Astrocyte (in vitro differentiated cells and primary cell): Measurements from ENCODE around the gene ARL15. TPM values are rescaled to one million over a fixed set of nuclear protein-coding genes. Genes with fewer than 3 reads are reported as not detected.

Experiments
- DNase-seq: peaks from one replicate; pipeline ENCODE4 v3.0.0-alpha.2; 2010; ENCODE audit warnings: low read depth
- FAIRE-seq: peaks from 2 replicates; lab custom pipeline; 2011; peaks lifted over from hg19 to GRCh38; lab: Jason Lieb, UNC
- H2AFZ ChIP-seq: 2 replicates; pipeline ENCODE4 v1.6.0; 2012; ENCODE audit warnings: low read depth, low read length, inconsistent platforms
- H3K27ac ChIP-seq: 2 replicates; pipeline ENCODE4 v1.5.1; 2011; ENCODE audit warnings: low read depth, low read length, inconsistent platforms
- H3K27me3 ChIP-seq: 2 replicates; pipeline ENCODE4 v1.6.0; 2011; ENCODE audit warnings: low read length, inconsistent platforms; ENCODE audit not compliant: insufficient read depth
- H3K36me3 ChIP-seq: 2 replicates; pipeline ENCODE4 v1.5.1; 2011; ENCODE audit warnings: low read length, inconsistent platforms; ENCODE audit not compliant: insufficient read depth
- H3K4me1 ChIP-seq: 2 replicates; pipeline ENCODE4 v1.5.1; 2011; ENCODE audit warnings: low read length, inconsistent platforms; ENCODE audit not compliant: insufficient read depth
- H3K4me2 ChIP-seq: 2 replicates; pipeline ENCODE4 v1.6.0; 2012; ENCODE audit warnings: low read length, inconsistent platforms
- H3K4me3 ChIP-seq: 2 replicates; pipeline ENCODE4 v1.5.1; 2011; ENCODE audit warnings: low read depth, mild to moderate bottlenecking, low read length, inconsistent platforms; ENCODE audit not compliant: insufficient read depth
- H3K79me2 ChIP-seq: 2 replicates; pipeline ENCODE4 v1.6.0; 2012; ENCODE audit warnings: mild to moderate bottlenecking, low read length, inconsistent platforms; ENCODE audit not compliant: insufficient read depth
- H3K9ac ChIP-seq: 2 replicates; pipeline ENCODE4 v1.6.0; 2012; ENCODE audit warnings: mild to moderate bottlenecking, low read length, inconsistent platforms
- H3K9me3 ChIP-seq: 2 replicates; pipeline ENCODE4 v1.5.1; 2012; ENCODE audit warnings: low read depth, mild to moderate bottlenecking, low read length, inconsistent platforms; ENCODE audit not compliant: insufficient read depth
- H4K20me1 ChIP-seq: 2 replicates; pipeline ENCODE4 v1.6.0; 2012; ENCODE audit warnings: low read length, inconsistent platforms; ENCODE audit not compliant: insufficient read depth
- H3K27ac Mint-ChIP-seq: one replicate; pipeline ENCODE4 v1.8.0; 2021; ENCODE audit warnings: mild to moderate bottlenecking, mixed read lengths; ENCODE audit not compliant: unreplicated experiment
- H3K27me3 Mint-ChIP-seq: one replicate; pipeline ENCODE4 v1.8.0; 2021; ENCODE audit warnings: low read depth, mixed read lengths; ENCODE audit not compliant: unreplicated experiment
- H3K36me3 Mint-ChIP-seq: one replicate; pipeline ENCODE4 v1.8.0; 2021; ENCODE audit warnings: low read depth, mixed read lengths; ENCODE audit not compliant: unreplicated experiment
- H3K4me1 Mint-ChIP-seq: one replicate; pipeline ENCODE4 v1.8.0; 2021; ENCODE audit warnings: low read depth, mixed read lengths; ENCODE audit not compliant: unreplicated experiment
- H3K4me3 Mint-ChIP-seq: one replicate; pipeline ENCODE4 v1.8.0; 2021; ENCODE audit warnings: mild to moderate bottlenecking, moderate library complexity, mixed read lengths; ENCODE audit not compliant: unreplicated experiment
- H3K9me3 Mint-ChIP-seq: one replicate; pipeline ENCODE4 v1.8.0; 2021; ENCODE audit warnings: mild to moderate bottlenecking, mixed read lengths; ENCODE audit not compliant: unreplicated experiment
- CTCF ChIP-seq: IDR thresholded peaks from 2 replicates; pipeline ENCODE4 v1.5.1; 2011; ENCODE audit warnings: low read depth, mild to moderate bottlenecking, inconsistent platforms, low read length, moderate library complexity; ENCODE audit not compliant: insufficient read depth
- EZH2 ChIP-seq: IDR thresholded peaks from 2 replicates; pipeline ENCODE4 v1.6.1; 2012; ENCODE audit warnings: mild to moderate bottlenecking, low read length, inconsistent platforms; ENCODE audit not compliant: insufficient read depth
- total RNA-seq: library from RNA; stranded (reverse); gene quantifications from 2 replicates; pipeline ENCODE4 v1.2.1, GENCODE V29; 2021

The ARL15 gene
- total RNA-seq, 1 donor from 2014 or later: 29.1 TPM

GRCh38 chr5:54001976-54002775 is 308.2 kb downstream of the ARL15 start:
- Histone ChIP-seq H3K27me3 (no peaks in the 10 kb centered on the region), H2AFZ (no peak overlapping the region), H3K36me3 (no peaks in the 10 kb centered on the region), H3K27ac (no peak overlapping the region), H3K79me2 (no peaks in the 10 kb centered on the region), H3K4me2 (no peak overlapping the region), H3K9ac (no peak overlapping the region), H3K4me1 (no peaks in the 10 kb centered on the region), H3K9me3 (no peaks in the 10 kb centered on the region), H4K20me1 (no peaks in the 10 kb centered on the region), H3K4me3 (no peak overlapping the region)
- H3K4me1 Mint-ChIP-seq: peaks cover 8% of the 10 kb centered on the region
- FAIRE-seq (no peak), DNase-seq (no peak)
- H3K9me3 Mint-ChIP-seq: peaks cover 1% of the 10 kb centered on the region
- no peak overlapping the region for H3K4me3 Mint-ChIP-seq
- H3K27me3 Mint-ChIP-seq: no peaks in the 10 kb centered on the region
- TF ChIP-seq CTCF (no peak), EZH2 (no peak)
- H3K36me3 Mint-ChIP-seq: no peaks in the 10 kb centered on the region
- H3K27ac Mint-ChIP-seq: no peak overlapping the region

- H3K9ac ChIP-seq: no peak overlapping the region
- DNase-seq (no peak), FAIRE-seq (no peak)
- H3K27me3 Mint-ChIP-seq: no peaks in the 10 kb centered on the region
- H3K27ac Mint-ChIP-seq: no peak overlapping the region
- H3K4me2 ChIP-seq: no peak overlapping the region
- H3K9me3 ChIP-seq: no peaks in the 10 kb centered on the region
- no peaks in the 10 kb centered on the region for H4K20me1 ChIP-seq
- peaks cover 8% of the 10 kb centered on the region for H3K4me1 Mint-ChIP-seq
- H3K4me3 Mint-ChIP-seq: no peak overlapping the region
- peaks cover 1% of the 10 kb centered on the region for H3K9me3 Mint-ChIP-seq
- no peaks in the 10 kb centered on the region for H3K36me3 Mint-ChIP-seq
- no peak overlapping the region for H3K4me3 ChIP-seq
- no peak overlapping the region for H3K27ac ChIP-seq
- H3K27me3 ChIP-seq: no peaks in the 10 kb centered on the region
- TF ChIP-seq EZH2 (no peak), CTCF (no peak)
- H3K36me3 ChIP-seq: no peaks in the 10 kb centered on the region
- no peaks in the 10 kb centered on the region for H3K4me1 ChIP-seq
- no peak overlapping the region for H2AFZ ChIP-seq
- no peaks in the 10 kb centered on the region for H3K79me2 ChIP-seq
Measured at GRCh38 chr5:54000011-54000410, 310.4 kb downstream of the ARL15 start.
